ENCODE measurements around the gene AKAP12. TPM values are rescaled to one million over a fixed set of nuclear protein-coding genes. Genes with fewer than 3 reads are reported as not detected.

Gene AKAP12
- total RNA-seq, 2 donors from 2014 or later, result 27.7 to 40.1 TPM

- TF ChIP-seq CTCF (IDR thresholded peaks at IDR 0.05), result no peak
- H3K27me3 ChIP-seq, result no peaks in the 10 kb centered on the region
- H3K4me3 ChIP-seq, result no peak overlapping the region
- no peak for DNase-seq (ENCODE audit: low spot score)
- H3K9me3 ChIP-seq, result no peaks in the 10 kb centered on the region
- no peaks in the 10 kb centered on the region for H3K36me3 ChIP-seq
- H3K27ac ChIP-seq, result no peak overlapping the region
- H3K4me1 ChIP-seq, result peaks cover 0 to 6% of the 10 kb centered on the region in 2 donors
Measured at GRCh38 chr6:151294561-151295101, 54.9 kb downstream of the AKAP12 start.

- no peak for DNase-seq (ENCODE audit: low spot score)
- Histone ChIP-seq H3K9me3 (no peaks in the 10 kb centered on the region), H3K4me3 (no peak overlapping the region), H3K36me3 (no peaks in the 10 kb centered on the region), H3K4me1 (peaks cover 0 to 6% of the 10 kb centered on the region in 2 donors), H3K27ac (no peak overlapping the region), H3K27me3 (no peaks in the 10 kb centered on the region)
- TF ChIP-seq CTCF (IDR thresholded peaks at IDR 0.05), result no peak
Measured at GRCh38 chr6:151297886-151298285, 58.1 kb downstream of the AKAP12 start.

DNA sequence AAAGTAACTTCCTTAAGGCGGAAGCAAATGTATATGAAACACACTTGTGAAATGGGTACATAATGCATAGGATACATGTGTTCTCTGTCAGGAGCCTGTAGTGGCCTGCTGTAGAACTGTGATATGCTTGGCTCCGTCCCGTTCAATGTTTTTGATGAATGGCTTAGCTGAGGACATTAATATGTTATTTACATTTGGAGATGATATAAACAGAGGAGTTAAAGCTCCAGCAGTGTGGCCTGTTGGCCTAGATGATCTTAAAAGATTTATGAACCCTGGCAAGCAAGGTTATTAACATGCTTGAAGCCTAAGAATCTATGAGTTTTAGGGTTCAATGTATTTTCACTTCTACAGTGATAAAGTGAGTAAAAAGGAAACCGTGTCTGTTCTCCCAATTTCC is 59.2 kb downstream of the AKAP12 start:
- Histone ChIP-seq H3K36me3 (no peaks in the 10 kb centered on the region), H3K4me3 (no peak overlapping the region), H3K4me1 (peaks cover 0 to 6% of the 10 kb centered on the region in 2 donors), H3K27me3 (no peaks in the 10 kb centered on the region), H3K27ac (no peak overlapping the region), H3K9me3 (no peaks in the 10 kb centered on the region)
- no peak for DNase-seq (ENCODE audit: low spot score)
- no peak for TF ChIP-seq CTCF (IDR thresholded peaks at IDR 0.05)

DNA sequence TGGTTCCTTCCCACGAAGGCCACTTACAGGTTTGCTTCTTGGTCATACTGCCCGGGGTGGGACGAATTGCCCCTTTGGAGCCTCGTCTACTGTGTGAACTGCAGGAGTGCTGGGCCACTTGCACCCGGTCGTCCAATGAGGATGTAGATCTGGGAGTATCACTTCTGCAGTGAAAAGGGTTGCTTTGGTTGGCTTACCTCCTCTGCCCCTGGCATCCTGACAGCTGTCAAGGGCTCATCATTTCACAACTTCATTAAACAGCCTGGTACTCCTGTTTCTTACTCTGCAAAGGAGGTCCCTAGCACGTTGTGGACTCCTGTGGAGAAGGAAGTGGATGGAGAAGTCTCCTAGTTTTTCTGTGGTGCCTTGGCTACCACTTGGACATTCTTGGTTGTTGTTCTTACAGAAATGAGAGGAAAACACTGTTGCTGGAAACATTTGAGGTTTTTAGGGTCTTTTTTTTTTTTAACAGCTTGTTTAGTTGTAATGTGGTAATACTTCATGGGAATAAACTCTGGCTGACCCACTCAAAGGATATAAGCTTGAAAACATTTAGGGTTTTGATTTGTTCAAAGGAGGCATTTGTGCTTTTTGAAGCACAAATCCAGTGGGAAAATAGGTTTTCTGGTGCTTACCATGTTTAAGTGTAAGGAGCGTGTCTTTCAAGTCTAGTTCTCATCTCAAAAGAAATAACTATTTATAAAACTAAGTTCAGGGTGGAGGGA is 60.7 kb downstream of the AKAP12 start:
- H3K4me1 ChIP-seq, result peaks cover 0 to 6% of the 10 kb centered on the region in 2 donors
- H3K36me3 ChIP-seq, result no peaks in the 10 kb centered on the region
- H3K9me3 ChIP-seq, result no peaks in the 10 kb centered on the region
- no peak for DNase-seq (ENCODE audit: low spot score)
- no peak overlapping the region for H3K4me3 ChIP-seq
- no peak for TF ChIP-seq CTCF (IDR thresholded peaks at IDR 0.05)
- no peaks in the 10 kb centered on the region for H3K27me3 ChIP-seq
- no peak overlapping the region for H3K27ac ChIP-seq

GRCh38 chr6:151301547-151301946 is 61.8 kb downstream of the AKAP12 start:
- H3K4me3 ChIP-seq, result no peak overlapping the region

More at GRCh38 chr6:151301547-151301946, 61.8 kb downstream of the AKAP12 start:
- no peaks in the 10 kb centered on the region for H3K9me3 ChIP-seq
- peaks cover 0 to 6% of the 10 kb centered on the region in 2 donors for H3K4me1 ChIP-seq
- H3K27ac ChIP-seq, result no peak overlapping the region
- TF ChIP-seq CTCF (IDR thresholded peaks at IDR 0.05), result no peak
- no peak for DNase-seq (ENCODE audit: low spot score)
- no peaks in the 10 kb centered on the region for H3K36me3 ChIP-seq
- H3K27me3 ChIP-seq, result no peaks in the 10 kb centered on the region
